ENCODE data around the gene CREB3L4.
"Not testable (repeated sequence)": the region's sequence is repeated elsewhere in the genome, so short reads cannot be mapped to it uniquely, and the experiment has no call there.

The CREB3L4 gene

GRCh38 chr1:153962088-153963029 lies 5.3 kb upstream of the CREB3L4 start:
- peaks cover 62% of the 10 kb centered on the region for H3K4me1 Mint-ChIP-seq
- H3K27me3 Mint-ChIP-seq: no peaks in the 10 kb centered on the region
- no peaks in the 10 kb centered on the region for H3K9me3 Mint-ChIP-seq
- peak overlapping the region; percentile 87 for H3K4me3 Mint-ChIP-seq
- H3K27ac Mint-ChIP-seq: peak overlapping the region; percentile 85
- H3K36me3 Mint-ChIP-seq: peaks cover 28% of the 10 kb centered on the region
- ATAC-seq: no peak

DNA sequence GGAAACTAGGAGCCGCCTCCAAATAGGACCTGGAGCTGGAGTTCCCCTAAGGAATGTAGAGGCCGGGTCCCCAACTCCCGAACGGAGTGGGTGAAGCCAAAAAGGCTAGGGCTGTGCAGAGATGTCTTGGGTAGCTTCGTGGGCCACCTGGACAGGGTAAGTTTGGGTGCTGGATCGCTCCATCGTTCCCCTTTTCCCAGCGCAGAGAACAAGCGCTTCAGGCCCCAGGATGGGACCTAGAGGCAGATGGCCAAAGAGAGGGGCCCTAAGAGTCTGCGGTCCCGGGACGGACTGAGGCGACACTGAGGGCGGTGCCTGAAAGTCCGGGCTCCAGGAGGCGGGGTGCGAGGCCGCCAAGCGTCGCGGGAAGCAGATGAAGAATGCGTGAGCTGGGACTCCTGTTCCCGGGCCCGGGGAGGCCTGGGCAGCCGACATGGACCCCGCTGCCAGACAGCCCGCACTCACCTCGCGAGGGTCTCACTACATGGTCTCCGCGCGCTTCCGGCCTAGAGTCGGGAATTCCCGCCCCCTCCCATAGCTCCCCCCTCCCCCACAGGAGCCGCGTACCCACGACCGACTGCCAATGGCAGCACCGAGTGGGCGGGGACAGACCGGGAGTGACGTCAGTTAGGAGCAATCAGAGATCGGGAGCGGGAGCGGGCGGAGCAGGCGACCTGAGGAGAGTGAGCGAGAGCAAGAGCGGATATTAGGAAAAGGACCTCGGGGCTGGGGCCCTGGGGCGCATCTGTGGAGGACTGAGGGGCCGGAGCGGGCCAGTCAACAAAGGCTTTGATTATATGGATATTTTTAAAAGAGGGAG lies 4.5 kb upstream of the CREB3L4 start, which contains the start of gene SLC39A1:
TSS of gene SLC39A1 (minus strand) at position 508 of the 820 bp plus-strand sequence. CDS start 822 bp downstream, outside the sequence.
- Mint-ChIP-seq H3K27ac (peak within 1 kb of the TSS; percentile 85), H3K36me3 (peaks cover 25% of the 10 kb centered on the region)
- peak; percentile 76 for ATAC-seq

DNA sequence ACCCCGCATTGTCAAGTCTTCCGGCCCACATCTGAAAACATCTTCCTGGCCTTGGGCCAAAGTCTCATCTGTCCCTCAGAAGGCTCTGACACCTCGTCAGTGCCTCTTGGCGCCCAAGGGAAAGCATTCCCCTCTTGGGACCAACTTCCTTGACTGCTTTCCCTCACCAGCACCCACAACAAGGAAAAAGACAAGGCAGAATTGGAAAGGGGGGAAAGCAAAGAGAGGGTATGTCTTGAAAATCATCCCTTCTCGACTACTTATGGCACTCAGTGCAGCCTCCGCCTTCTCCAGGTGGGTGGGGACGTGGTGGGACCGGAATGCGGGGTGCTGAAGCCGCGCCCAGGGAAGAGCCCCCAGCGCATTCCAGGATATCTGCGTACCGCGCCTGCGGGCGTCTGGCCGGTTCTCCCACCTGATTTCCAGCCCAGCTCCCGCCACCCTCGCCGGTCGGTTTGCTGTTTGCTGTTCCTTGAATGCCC lies 3.8 kb upstream of the CREB3L4 start:
- H3K36me3 Mint-ChIP-seq: peaks cover 19% of the 10 kb centered on the region
- peak; percentile 0 for ATAC-seq
- no peaks in the 10 kb centered on the region for H3K27me3 Mint-ChIP-seq
- H3K4me3 Mint-ChIP-seq: peak overlapping the region; percentile 87
- peaks cover 69% of the 10 kb centered on the region for H3K4me1 Mint-ChIP-seq
- peak overlapping the region; percentile 85 for H3K27ac Mint-ChIP-seq
- no peaks in the 10 kb centered on the region for H3K9me3 Mint-ChIP-seq

More for the DNA sequence above, 4.5 kb upstream of the CREB3L4 start, which contains the start of gene SLC39A1:
- peaks cover 69% of the 10 kb centered on the region for H3K4me1 Mint-ChIP-seq
- peak within 1 kb of the TSS; percentile 87 for H3K4me3 Mint-ChIP-seq
- no peaks in the 10 kb centered on the region for H3K9me3 Mint-ChIP-seq
- H3K27me3 Mint-ChIP-seq: no peaks in the 10 kb centered on the region

DNA sequence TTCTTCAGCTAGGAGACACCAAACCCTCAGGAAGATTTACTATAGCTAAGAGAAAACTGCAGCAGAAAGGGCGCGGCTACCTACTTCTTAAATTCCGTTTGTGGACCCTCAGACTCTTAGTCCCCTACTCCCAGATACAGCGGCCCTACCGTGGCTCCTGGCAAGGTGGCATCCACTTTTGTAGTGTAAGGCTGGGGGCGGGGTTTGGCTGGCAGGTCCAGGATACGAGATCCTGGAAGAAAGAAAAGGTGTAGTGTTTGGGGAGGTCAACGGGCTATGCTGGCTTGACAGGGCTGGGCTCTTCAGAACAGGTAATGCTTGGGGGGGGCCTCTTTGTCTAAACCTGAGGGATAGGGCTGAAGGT lies 280 bp downstream of the CREB3L4 start:
- no peaks in the 10 kb centered on the region for H3K9me3 Mint-ChIP-seq
- peak overlapping the region; percentile 99 for H3K27ac Mint-ChIP-seq
- peak overlapping the region; percentile 100 for H3K4me3 Mint-ChIP-seq
- ATAC-seq: no peak
- H3K27me3 Mint-ChIP-seq: no peaks in the 10 kb centered on the region
- peaks cover under 1% of the 10 kb centered on the region for H3K36me3 Mint-ChIP-seq
- peaks cover 59% of the 10 kb centered on the region for H3K4me1 Mint-ChIP-seq

GRCh38 chr1:153968408-153968807 lies 706 bp downstream of the CREB3L4 start:
- ATAC-seq: no peak
- no peaks in the 10 kb centered on the region for H3K9me3 Mint-ChIP-seq
- peaks cover 4% of the 10 kb centered on the region for H3K36me3 Mint-ChIP-seq
- peak overlapping the region; percentile 99 for H3K27ac Mint-ChIP-seq
- peak overlapping the region; percentile 100 for H3K4me3 Mint-ChIP-seq
- peaks cover 59% of the 10 kb centered on the region for H3K4me1 Mint-ChIP-seq
- no peaks in the 10 kb centered on the region for H3K27me3 Mint-ChIP-seq

GRCh38 chr1:153968972-153969371 lies 1.3 kb downstream of the CREB3L4 start:
- H3K4me1 Mint-ChIP-seq: peaks cover 55% of the 10 kb centered on the region
- peaks cover 8% of the 10 kb centered on the region for H3K36me3 Mint-ChIP-seq
- H3K4me3 Mint-ChIP-seq: peak overlapping the region; percentile 32
- H3K27ac Mint-ChIP-seq: peak overlapping the region; percentile 99
- no peak for ATAC-seq
- H3K27me3 Mint-ChIP-seq: no peaks in the 10 kb centered on the region
- no peaks in the 10 kb centered on the region for H3K9me3 Mint-ChIP-seq

- no peak overlapping the region for H3K27ac Mint-ChIP-seq
- peaks cover 22% of the 10 kb centered on the region for H3K36me3 Mint-ChIP-seq
- ATAC-seq: no peak
- H3K4me3 Mint-ChIP-seq: no peak overlapping the region
- peaks cover 47% of the 10 kb centered on the region for H3K4me1 Mint-ChIP-seq
- no peaks in the 10 kb centered on the region for H3K9me3 Mint-ChIP-seq
- no peaks in the 10 kb centered on the region for H3K27me3 Mint-ChIP-seq
These were observed 2.6 kb downstream of the CREB3L4 start for GRCh38 chr1:153970346-153970745.

- H3K4me1 Mint-ChIP-seq: peaks cover 45% of the 10 kb centered on the region
These were observed 5.4 kb downstream of the CREB3L4 start for GRCh38 chr1:153973071-153973470.

GRCh38 chr1:153973525-153973924 lies 5.8 kb downstream of the CREB3L4 start:
- no peak overlapping the region for H3K27ac Mint-ChIP-seq
- no peak for ATAC-seq
- H3K4me1 Mint-ChIP-seq: peaks cover 45% of the 10 kb centered on the region
- H3K27me3 Mint-ChIP-seq: no peaks in the 10 kb centered on the region
- H3K4me3 Mint-ChIP-seq: no peak overlapping the region
- no peaks in the 10 kb centered on the region for H3K9me3 Mint-ChIP-seq
- peaks cover 40% of the 10 kb centered on the region for H3K36me3 Mint-ChIP-seq

More at GRCh38 chr1:153973071-153973470, 5.4 kb downstream of the CREB3L4 start:
- no peaks in the 10 kb centered on the region for H3K9me3 Mint-ChIP-seq
- H3K27ac Mint-ChIP-seq: no peak overlapping the region
- ATAC-seq: no peak
- H3K36me3 Mint-ChIP-seq: peaks cover 40% of the 10 kb centered on the region
- no peak overlapping the region for H3K4me3 Mint-ChIP-seq
- no peaks in the 10 kb centered on the region for H3K27me3 Mint-ChIP-seq

DNA sequence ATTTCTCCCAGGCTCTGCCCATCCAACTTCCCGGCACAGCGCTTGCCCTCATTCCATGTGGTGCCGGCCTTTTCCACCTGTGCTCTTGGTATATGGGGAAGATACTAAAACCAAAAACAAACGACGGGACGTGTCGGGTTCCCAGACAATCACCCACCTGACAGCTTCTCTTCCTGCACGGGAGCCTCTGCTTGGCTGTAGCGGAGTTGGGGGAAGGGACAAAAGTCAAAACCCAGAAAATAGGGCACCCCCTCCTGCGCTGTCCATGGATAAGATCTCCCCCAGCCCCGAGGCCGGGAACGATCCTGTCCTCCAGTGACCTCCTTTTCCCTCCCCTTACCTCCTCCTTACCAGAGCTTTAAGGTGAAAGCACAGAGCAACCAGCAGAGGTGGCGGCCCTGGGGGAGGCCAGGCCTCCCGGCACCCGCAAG lies 9.1 kb downstream of the CREB3L4 start:
- Mint-ChIP-seq H3K27ac (peak overlapping the region; percentile 94), H3K9me3 (no peaks in the 10 kb centered on the region), H3K27me3 (no peaks in the 10 kb centered on the region), H3K4me1 (peaks cover 45% of the 10 kb centered on the region), H3K36me3 (peaks cover 40% of the 10 kb centered on the region), H3K4me3 (peak overlapping the region; percentile 95)
- no peak for ATAC-seq

DNA sequence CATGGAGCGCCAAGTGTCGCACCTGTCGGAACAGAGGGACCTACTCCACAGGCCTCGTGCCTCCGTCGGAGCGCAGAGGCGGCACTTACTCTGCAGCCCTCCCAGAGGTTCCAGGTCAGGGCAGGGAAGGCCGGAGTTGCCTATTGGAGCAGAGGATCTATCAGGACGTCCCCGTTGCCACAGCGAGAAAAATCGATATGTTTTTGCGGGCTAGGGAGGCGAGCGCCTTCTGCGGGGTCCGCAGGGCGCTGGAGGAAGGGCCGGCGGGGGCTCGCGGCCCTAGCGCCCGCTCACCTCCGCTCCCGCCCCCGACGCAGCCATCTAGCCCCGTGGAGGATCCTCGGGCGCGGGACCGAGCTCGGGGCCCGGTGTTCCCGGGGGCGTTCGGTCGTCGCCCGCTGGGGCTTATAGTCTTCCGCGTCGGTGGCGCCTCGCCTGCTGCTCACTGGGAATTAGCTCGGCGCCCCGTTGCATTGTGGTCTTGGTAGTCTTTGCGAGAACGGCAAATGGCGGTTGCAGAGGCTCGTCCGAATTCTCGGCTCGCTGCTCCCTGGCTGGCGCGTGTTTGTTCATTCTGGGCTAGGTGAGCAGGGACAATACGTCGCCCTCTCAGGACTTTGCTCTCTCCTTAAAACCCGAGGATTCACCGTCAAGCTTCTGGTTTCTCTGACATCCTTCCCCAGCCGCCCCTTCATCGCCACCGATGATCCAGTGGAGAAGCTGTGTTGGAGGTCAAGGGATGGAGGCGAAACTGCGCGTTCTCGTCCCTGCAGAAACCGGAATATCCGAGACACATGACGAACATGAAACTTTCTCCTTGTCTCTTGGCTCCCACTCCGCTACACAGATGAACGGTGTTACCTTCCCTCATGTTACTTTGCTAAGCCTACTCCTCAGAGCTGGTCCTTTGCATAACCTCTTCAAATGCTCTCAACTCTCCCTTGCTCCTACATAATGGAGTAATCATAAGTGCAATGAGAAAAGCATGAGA lies 9.8 kb downstream of the CREB3L4 start, which contains the start of gene JTB:
TSS of gene JTB (minus strand) at position 425 of the 991 bp plus-strand sequence. CDS start at position 3, 422 bp downstream.
- H3K9me3 Mint-ChIP-seq: no peaks in the 10 kb centered on the region
- peaks cover 41% of the 10 kb centered on the region for H3K4me1 Mint-ChIP-seq
- H3K4me3 Mint-ChIP-seq: peak within 1 kb of the TSS; percentile 95
- peak; percentile 97 for ATAC-seq
- H3K27me3 Mint-ChIP-seq: no peaks in the 10 kb centered on the region
- H3K36me3 Mint-ChIP-seq: peaks cover 40% of the 10 kb centered on the region
- peak within 1 kb of the TSS; percentile 94 for H3K27ac Mint-ChIP-seq

DNA sequence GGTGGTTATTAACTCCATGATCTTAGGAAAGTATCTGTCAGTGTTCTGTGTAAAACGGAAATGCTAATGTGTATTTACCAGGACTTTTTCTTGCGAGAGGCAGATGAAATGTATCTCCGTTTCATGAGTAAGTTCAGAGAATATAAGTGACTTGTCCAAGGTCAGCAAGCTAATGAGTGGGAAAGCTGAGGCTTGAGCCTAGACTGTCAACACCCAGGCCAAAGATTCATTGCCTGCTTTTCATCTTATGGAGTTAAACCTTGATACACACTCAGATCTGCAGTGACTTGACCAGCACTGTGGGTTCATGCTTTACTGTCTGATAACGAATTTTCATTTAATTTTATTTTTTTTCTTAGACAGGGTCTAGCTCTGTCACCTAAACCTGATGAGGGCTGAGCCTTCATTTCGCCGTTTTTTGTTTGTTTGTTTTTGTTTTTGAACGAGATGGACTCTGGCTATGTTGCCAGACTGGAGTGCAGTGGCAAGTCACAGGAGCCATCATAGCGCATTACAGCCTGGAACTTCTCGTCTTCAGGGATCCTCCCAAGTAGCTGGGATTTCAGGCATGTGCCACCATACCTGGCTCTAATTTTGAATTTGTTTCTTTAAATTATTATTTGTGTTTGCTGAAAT lies 10.7 kb downstream of the CREB3L4 start:
- H3K4me3 Mint-ChIP-seq: peak overlapping the region; percentile 95

DNA sequence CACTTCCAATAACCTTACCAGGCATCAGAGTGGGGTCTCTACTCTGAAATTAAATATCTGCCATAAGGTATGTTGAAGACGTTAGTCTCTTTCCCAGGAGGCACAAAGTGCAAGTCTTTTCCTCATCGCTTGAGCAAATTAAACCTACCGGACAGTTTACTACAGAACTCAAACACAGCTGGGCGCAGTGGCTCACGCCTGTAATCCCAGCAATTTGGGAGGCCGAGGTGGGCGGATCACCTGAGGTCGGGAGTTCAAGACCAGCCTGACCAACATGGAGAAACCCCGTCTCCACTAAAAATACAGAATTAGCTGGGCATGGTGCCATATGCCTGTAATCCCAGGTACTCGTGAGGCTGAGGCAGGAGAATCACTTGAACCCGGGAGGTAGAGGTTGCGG lies 11.4 kb downstream of the CREB3L4 start:
- Mint-ChIP-seq H3K4me3 (peak overlapping the region; percentile 56), H3K36me3 (peaks cover 31% of the 10 kb centered on the region), H3K27ac (peak overlapping the region; percentile 94), H3K4me1 (peaks cover 39% of the 10 kb centered on the region)
- not testable (repeated sequence) for H3K27me3 Mint-ChIP-seq, H3K9me3 Mint-ChIP-seq, ATAC-seq

More for the DNA sequence above, 10.7 kb downstream of the CREB3L4 start:
- no peak for ATAC-seq
- H3K4me1 Mint-ChIP-seq: peaks cover 38% of the 10 kb centered on the region
- peak overlapping the region; percentile 94 for H3K27ac Mint-ChIP-seq
- H3K27me3 Mint-ChIP-seq: no peaks in the 10 kb centered on the region
- H3K36me3 Mint-ChIP-seq: peaks cover 36% of the 10 kb centered on the region
- H3K9me3 Mint-ChIP-seq: no peaks in the 10 kb centered on the region

All from stimulated activated memory B cell treated with anti-CD40 and anti-IgM and Interleukin-4, amounts not matched to agents 10 μg/mL and 1 μg/mL and 100 μg/mL, for 72 hours (primary cell).